HG03175 (cell line): ENCODE results near the gene OR52N5.

Source experiments
- ATAC-seq: cut with Tn5 transposase; IDR thresholded peaks from one replicate; pipeline ENCODE4 v1.9.1; 2021; ENCODE audit warnings: mild to moderate bottlenecking, moderate library complexity; ENCODE audit not compliant: unreplicated experiment

OR52N5 gene

DNA sequence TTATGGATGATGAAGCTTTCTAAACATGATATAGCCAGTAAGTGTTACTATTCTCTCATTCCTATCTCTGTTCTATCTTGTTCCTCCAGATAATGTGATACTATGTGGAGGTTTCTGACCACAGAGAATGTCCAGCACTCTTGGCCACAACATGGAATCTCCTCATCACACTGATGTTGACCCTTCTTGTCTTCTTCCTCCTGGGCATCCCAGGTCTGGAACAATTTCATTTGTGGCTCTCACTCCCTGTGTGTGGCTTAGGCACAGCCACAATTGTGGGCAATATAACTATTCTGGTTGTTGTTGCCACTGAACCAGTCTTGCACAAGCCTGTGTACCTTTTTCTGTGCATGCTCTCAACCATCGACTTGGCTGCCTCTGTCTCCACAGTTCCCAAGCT is 56.8 kb downstream of the OR52N5 start:
- ATAC-seq, result no peak
